ENCODE measurements around the gene PEA15. TPM values are rescaled to one million over a fixed set of nuclear protein-coding genes. Genes with fewer than 3 reads are reported as not detected.

PEA15 gene
- total and polyA plus RNA-seq, 2 of the 8 experiments (the other 6 are each of a cell fraction or from before 2014, with no cell fraction given) = 71.3 to 75.1 TPM

- no peak for TF ChIP-seq USF2 (IDR thresholded peaks at IDR 0.05; ENCODE audit: low read length)
- no peak for TF ChIP-seq SIN3A (conservative IDR thresholded peaks at IDR 0.05 in 1 of 2, IDR thresholded peaks at IDR 0.05 in 1 of 2; ENCODE audit: low read depth in 1 of 2, low read length in 2 of 2)
These were observed 45.8 kb downstream of the PEA15 start (continued) for GRCh38 chr1:160251011-160251410.
